ENCODE data around the gene PATL1.
"Not testable (repeated sequence)": the region's sequence is repeated elsewhere in the genome, so short reads cannot be mapped to it uniquely, and the experiment has no call there.

PATL1 gene

GRCh38 chr11:59674291-59674690 is 5.5 kb upstream of the PATL1 start:
- DNase-seq, result no peak

- no peak for DNase-seq
These were observed 4.5 kb upstream of the PATL1 start for GRCh38 chr11:59673291-59673690.

GRCh38 chr11:59671471-59671870 is 2.6 kb upstream of the PATL1 start:
- no peak for DNase-seq

- peak; percentile 63 for DNase-seq
These were observed 773 bp upstream of the PATL1 start for GRCh38 chr11:59669611-59670009.

- DNase-seq, result peak; percentile 31
These were observed 468 bp downstream of the PATL1 start for GRCh38 chr11:59668188-59668949.

GRCh38 chr11:59667812-59668187 is 1.0 kb downstream of the PATL1 start:
- DNase-seq, result no peak

- peak; percentile 23 for DNase-seq
These were observed 1.9 kb downstream of the PATL1 start for GRCh38 chr11:59666969-59667368.

- DNase-seq, result no peak
These were observed 8.2 kb downstream of the PATL1 start for GRCh38 chr11:59660621-59661020.

GRCh38 chr11:59659981-59660380 is 8.9 kb downstream of the PATL1 start:
- DNase-seq, result no peak

GRCh38 chr11:59658036-59658435 is 10.8 kb downstream of the PATL1 start:
- DNase-seq, result no peak

GRCh38 chr11:59654893-59655292 is 13.9 kb downstream of the PATL1 start:
- DNase-seq, result no peak

- no peak for DNase-seq
These were observed 21.4 kb downstream of the PATL1 start for GRCh38 chr11:59647245-59647980.

- DNase-seq, result no peak
These were observed 24.3 kb downstream of the PATL1 start for GRCh38 chr11:59644528-59644927.

- no peak for DNase-seq
These were observed 25.4 kb downstream of the PATL1 start for GRCh38 chr11:59643390-59643789.

GRCh38 chr11:59641156-59641555 is 27.7 kb downstream of the PATL1 start:
- no peak for DNase-seq

GRCh38 chr11:59630493-59630892 is 38.3 kb downstream of the PATL1 start:
- DNase-seq, result no peak

GRCh38 chr11:59629996-59630395 is 38.8 kb downstream of the PATL1 start:
- no peak for DNase-seq

GRCh38 chr11:59626969-59627368 is 41.9 kb downstream of the PATL1 start:
- not testable (repeated sequence) for DNase-seq

GRCh38 chr11:59625703-59626102 is 43.1 kb downstream of the PATL1 start:
- DNase-seq, result no peak

- DNase-seq, result no peak
These were observed 51.0 kb downstream of the PATL1 start for GRCh38 chr11:59617876-59618275.

- no peak for DNase-seq
These were observed 52.3 kb downstream of the PATL1 start for GRCh38 chr11:59616396-59616982.

GRCh38 chr11:59615637-59616395 is 53.0 kb downstream of the PATL1 start, which contains the start of gene OSBP:
Gene OSBP, minus strand, starts transcription at chr11:59615774. Its CDS starts 110 bp downstream, at chr11:59615664.
- peak; percentile 100 for DNase-seq

- no peak for DNase-seq
These were observed 53.7 kb downstream of the PATL1 start for GRCh38 chr11:59615120-59615636.
